GM23338 (cell line): Measurements from ENCODE around the gene IRS1. TPM values are rescaled to one million over a fixed set of nuclear protein-coding genes. Genes with fewer than 3 reads are reported as not detected.

Experiments
- ATAC-seq: fragments of 200-7000 bp; cut with Tn5 transposase; 3 replicates; pipeline ENCODE4 v1.9.1; 2020
- DNase-seq: peaks from one replicate; pipeline ENCODE4 v3.0.0-alpha.2; 2015; ENCODE audit warnings: low spot score
- H2AFZ ChIP-seq: fragments of 200-600 bp; sonication (generic); 2 replicates; pipeline ENCODE4 v1.8.0; 2016; ENCODE audit warnings: antibody characterized with exemption, mild to moderate bottlenecking, moderate library complexity
- H3F3A ChIP-seq: fragments of 200-600 bp; sonication (generic); replicated peaks from 2 replicates; pipeline ENCODE4 v1.8.0; 2017; ENCODE audit warnings: antibody characterized with exemption, mixed run types, low read depth
- H3K27ac ChIP-seq: fragments of 200-600 bp; sonication (generic); 2 replicates; pipeline ENCODE4 v1.6.1; 2016; ENCODE audit warnings: low read depth
- H3K27me3 ChIP-seq: fragments of 200-600 bp; sonication (generic); 2 replicates; pipeline ENCODE4 v1.8.0; 2016; ENCODE audit warnings: mild to moderate bottlenecking, mixed run types, moderate library complexity; ENCODE audit not compliant: insufficient read depth
- H3K36me3 ChIP-seq: fragments of 200-600 bp; sonication (generic); 2 replicates; pipeline ENCODE4 v1.8.0; 2016; ENCODE audit warnings: mild to moderate bottlenecking; ENCODE audit not compliant: insufficient read depth
- H3K4me1 ChIP-seq: fragments of 200-600 bp; sonication (generic); 2 replicates; pipeline ENCODE4 v1.8.0; 2016; ENCODE audit warnings: mild to moderate bottlenecking, moderate library complexity; ENCODE audit not compliant: insufficient read depth
- H3K4me2 ChIP-seq: fragments of 200-600 bp; sonication (generic); 2 replicates; pipeline ENCODE4 v1.7.1; 2017; ENCODE audit warnings: mixed run types
- H3K4me3 ChIP-seq: fragments of 200-600 bp; sonication (generic); 2 replicates; pipeline ENCODE4 v1.6.1; 2016; ENCODE audit warnings: mixed run types
- H3K79me2 ChIP-seq: fragments of 200-600 bp; sonication (generic); replicated peaks from 2 replicates; pipeline ENCODE4 v1.8.0; 2017; ENCODE audit warnings: mild to moderate bottlenecking; ENCODE audit not compliant: insufficient read depth
- H3K9me2 ChIP-seq: fragments of 200-600 bp; sonication (generic); 2 replicates; pipeline ENCODE4 v1.8.0; 2017; ENCODE audit not compliant: insufficient read depth
- H4K20me1 ChIP-seq: fragments of 200-600 bp; sonication (generic); replicated peaks from 2 replicates; pipeline ENCODE4 v1.8.0; 2017; ENCODE audit warnings: mild to moderate bottlenecking; ENCODE audit not compliant: insufficient read depth
- H3K27ac Mint-ChIP-seq: 2 replicates; pipeline ENCODE4 v1.8.0; 2020; ENCODE audit warnings: inconsistent platforms, mild to moderate bottlenecking, moderate library complexity, mixed read lengths
- H3K27me3 Mint-ChIP-seq: 3 replicates; pipeline ENCODE4 v1.8.0; 2022; ENCODE audit warnings: low read depth, mild to moderate bottlenecking, moderate library complexity, mixed read lengths, inconsistent platforms; ENCODE audit not compliant: insufficient read depth, poor library complexity
- H3K36me3 Mint-ChIP-seq: 3 replicates; pipeline ENCODE4 v1.8.0; 2021; ENCODE audit warnings: low read depth, mild to moderate bottlenecking, inconsistent platforms, moderate library complexity, mixed read lengths
- H3K4me1 Mint-ChIP-seq: 3 replicates; pipeline ENCODE4 v1.8.0; 2020; ENCODE audit warnings: mild to moderate bottlenecking, inconsistent platforms, mixed read lengths
- H3K4me3 Mint-ChIP-seq: 3 replicates; pipeline ENCODE4 v1.8.0; 2021; ENCODE audit warnings: moderate library complexity, mild to moderate bottlenecking, inconsistent platforms, mixed read lengths
- H3K9me3 Mint-ChIP-seq: 3 replicates; pipeline ENCODE4 v1.8.0; 2020; ENCODE audit warnings: moderate library complexity, mild to moderate bottlenecking, inconsistent platforms, mixed read lengths
- CREB1 ChIP-seq: fragments of 250-450 bp; sonication (Bioruptor Pico); IDR thresholded peaks from 2 replicates; pipeline ENCODE4 v1.5.0; 2020; ENCODE audit warnings: low read depth, mild to moderate bottlenecking, moderate library complexity
- CTCF ChIP-seq, 2 experiments: fragments of 200-600 bp in 1 of 2; sonication (generic) in 1 of 2; conservative IDR thresholded peaks; 2 replicates each; pipeline versions ENCODE4 v1.5.1 to v1.6.1; 2016 to 2017; ENCODE audit warnings: antibody characterized with exemption in 2 of 2, low read depth in 2 of 2, mild to moderate bottlenecking in 2 of 2, moderate library complexity in 1 of 2
- ETS1 ChIP-seq: IDR thresholded peaks from 2 replicates; pipeline ENCODE4 v1.6.1; 2016; ENCODE audit warnings: antibody characterized with exemption
- EZH2 ChIP-seq: fragments of 200-600 bp; sonication (generic); IDR thresholded peaks from one replicate; pipeline ENCODE4 v1.8.0; 2017; ENCODE audit warnings: antibody characterized with exemption, mild to moderate bottlenecking, low read depth; ENCODE audit not compliant: unreplicated experiment
- EZH2phosphoT487 ChIP-seq: fragments of 200-600 bp; sonication (generic); IDR thresholded peaks from one replicate; pipeline ENCODE4 v1.8.1; 2018; ENCODE audit warnings: antibody characterized with exemption; ENCODE audit not compliant: unreplicated experiment
- JUNB ChIP-seq: IDR thresholded peaks from one replicate; pipeline ENCODE4 v1.6.1; 2016; ENCODE audit warnings: antibody characterized with exemption; ENCODE audit not compliant: unreplicated experiment
- NANOG ChIP-seq: IDR thresholded peaks from 2 replicates; pipeline ENCODE4 v1.6.1; 2016; ENCODE audit warnings: antibody characterized with exemption, borderline replicate concordance
- POLR2AphosphoS5 ChIP-seq: IDR thresholded peaks from 2 replicates; pipeline ENCODE4 v1.6.1; 2016; ENCODE audit warnings: antibody characterized with exemption, low read depth
- REST ChIP-seq: IDR thresholded peaks from one replicate; pipeline ENCODE4 v1.6.1; 2018; ENCODE audit warnings: antibody characterized with exemption; ENCODE audit not compliant: unreplicated experiment
- STAT1 ChIP-seq: IDR thresholded peaks from one replicate; pipeline ENCODE4 v1.6.1; 2016; ENCODE audit warnings: antibody characterized with exemption; ENCODE audit not compliant: unreplicated experiment
- ZNF114 ChIP-seq: fragments of 250-450 bp; sonication (Bioruptor Pico); IDR thresholded peaks from 2 replicates; pipeline ENCODE4 v1.5.0; 2020; ENCODE audit warnings: mild to moderate bottlenecking, moderate library complexity
- ZNF331 ChIP-seq: fragments of 250-450 bp; sonication (Bioruptor Pico); IDR thresholded peaks from 2 replicates; pipeline ENCODE4 v1.5.0; 2020; ENCODE audit warnings: low read depth, mild to moderate bottlenecking, moderate library complexity
- ZNF462 ChIP-seq: fragments of 250-450 bp; sonication (Bioruptor Pico); IDR thresholded peaks from 2 replicates; pipeline ENCODE4 v1.5.0; 2020; ENCODE audit warnings: mild to moderate bottlenecking, moderate library complexity
- polyA plus RNA-seq: library from polyadenylated mRNA; unstranded; fragments of >200 nt; fragmentation: Nextera tagmentation; extraction: Ambion mirVana; gene quantifications from 2 replicates; pipeline ENCODE4 v1.2.1, GENCODE V29; 2016
- total RNA-seq: library from RNA; depleted of rRNA; stranded (reverse); fragments of >200 nt; shearing (Covaris generic); gene quantifications from 2 replicates; pipeline ENCODE4 v1.2.3, GENCODE V29; 2014

The IRS1 gene
- total and polyA plus RNA-seq, 2 experiments from 2014 or later = 6.9 to 26.2 TPM

GRCh38 chr2:226760412-226761194 is 39.0 kb downstream of the IRS1 start:
- Histone ChIP-seq H3K9me2 (no peaks in the 10 kb centered on the region), H3F3A (no peaks in the 10 kb centered on the region), H3K4me3 (no peak overlapping the region), H4K20me1 (no peaks in the 10 kb centered on the region), H3K79me2 (peaks cover 36% of the 10 kb centered on the region), H3K27ac (no peak overlapping the region), H2AFZ (no peak overlapping the region), H3K27me3 (no peaks in the 10 kb centered on the region), H3K4me1 (peaks cover 15% of the 10 kb centered on the region), H3K4me2 (peak overlapping the region; percentile 33; the same call in 1 of the 2 replicates), H3K36me3 (no peaks in the 10 kb centered on the region)
- Mint-ChIP-seq H3K9me3 (no peaks in the 10 kb centered on the region), H3K4me3 (no peak overlapping the region), H3K27ac (peak overlapping the region; percentile 79; the same call in 1 of the 2 replicates), H3K36me3 (peaks cover 14% of the 10 kb centered on the region), H3K4me1 (peaks cover 16% of the 10 kb centered on the region), H3K27me3 (no peaks in the 10 kb centered on the region)
- DNase-seq = no peak
- ATAC-seq = no peak
- TF ChIP-seq NANOG = no peak
- no peak for TF ChIP-seq ZNF462
- TF ChIP-seq STAT1 = no peak
- no peak for TF ChIP-seq EZH2phosphoT487
- TF ChIP-seq CREB1 (CRISPR knock-in tag) = no peak
- no peak for TF ChIP-seq JUNB
- no peak for TF ChIP-seq ZNF114 (CRISPR knock-in tag)
- TF ChIP-seq CTCF (conservative IDR thresholded peaks at IDR 0.05; ENCODE audit: low read depth in 2 of 2) = no peak
- TF ChIP-seq ETS1 = no peak
- no peak for TF ChIP-seq ZNF331 (CRISPR knock-in tag)
- TF ChIP-seq POLR2AphosphoS5 = no peak
- TF ChIP-seq REST = no peak
- TF ChIP-seq EZH2 = no peak
